OCI-LY1 (cell line): Measurements from ENCODE around the gene PPP1R1A.

ENCODE experiments used
- EZH2 ChIP-seq: fragments of 200-600 bp; sonication (generic), shearing (Covaris generic); IDR thresholded peaks from 2 replicates; pipeline ENCODE4 v1.8.0; 2017; ENCODE audit warnings: borderline replicate concordance, mixed run types, mild to moderate bottlenecking, antibody characterized with exemption, low read length, moderate library complexity, mixed read lengths
- TF ChIP-seq, protein P1 (sequence below): fragments of 200-600 bp; sonication (generic), shearing (Covaris generic); IDR thresholded peaks from 2 replicates; pipeline ENCODE4 v1.5.1; 2017; ENCODE audit warnings: mild to moderate bottlenecking, antibody characterized with exemption, low read length, moderate library complexity, mixed read lengths

DNA sequence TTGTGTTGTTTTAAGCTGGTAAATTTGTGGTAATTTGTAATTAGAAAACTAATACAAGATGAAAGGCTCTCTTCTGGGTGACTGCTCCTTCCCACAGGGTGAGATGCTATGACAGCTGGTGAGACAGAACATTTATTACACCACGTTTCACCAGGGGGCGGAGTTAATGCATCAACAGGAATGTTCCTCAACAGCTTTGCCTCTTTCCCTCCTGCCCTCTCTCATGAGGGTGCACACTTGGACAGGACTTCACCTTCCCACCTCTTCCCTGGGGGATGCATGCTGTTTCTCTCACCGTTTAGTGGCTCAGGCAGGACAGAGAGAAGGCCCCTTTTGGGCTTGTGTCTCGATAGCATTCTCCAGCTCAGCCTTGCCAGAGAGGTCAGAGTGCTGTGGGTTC is 13.4 kb upstream of the PPP1R1A start:
- TF ChIP-seq, protein P1, sequence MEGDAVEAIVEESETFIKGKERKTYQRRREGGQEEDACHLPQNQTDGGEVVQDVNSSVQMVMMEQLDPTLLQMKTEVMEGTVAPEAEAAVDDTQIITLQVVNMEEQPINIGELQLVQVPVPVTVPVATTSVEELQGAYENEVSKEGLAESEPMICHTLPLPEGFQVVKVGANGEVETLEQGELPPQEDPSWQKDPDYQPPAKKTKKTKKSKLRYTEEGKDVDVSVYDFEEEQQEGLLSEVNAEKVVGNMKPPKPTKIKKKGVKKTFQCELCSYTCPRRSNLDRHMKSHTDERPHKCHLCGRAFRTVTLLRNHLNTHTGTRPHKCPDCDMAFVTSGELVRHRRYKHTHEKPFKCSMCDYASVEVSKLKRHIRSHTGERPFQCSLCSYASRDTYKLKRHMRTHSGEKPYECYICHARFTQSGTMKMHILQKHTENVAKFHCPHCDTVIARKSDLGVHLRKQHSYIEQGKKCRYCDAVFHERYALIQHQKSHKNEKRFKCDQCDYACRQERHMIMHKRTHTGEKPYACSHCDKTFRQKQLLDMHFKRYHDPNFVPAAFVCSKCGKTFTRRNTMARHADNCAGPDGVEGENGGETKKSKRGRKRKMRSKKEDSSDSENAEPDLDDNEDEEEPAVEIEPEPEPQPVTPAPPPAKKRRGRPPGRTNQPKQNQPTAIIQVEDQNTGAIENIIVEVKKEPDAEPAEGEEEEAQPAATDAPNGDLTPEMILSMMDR: no peak
- TF ChIP-seq EZH2: no peak
